ENCODE results near the gene UCHL5.
"Not testable (repeated sequence)": the region's sequence is repeated elsewhere in the genome, so short reads cannot be mapped to it uniquely, and the experiment has no call there.

The UCHL5 gene

DNA sequence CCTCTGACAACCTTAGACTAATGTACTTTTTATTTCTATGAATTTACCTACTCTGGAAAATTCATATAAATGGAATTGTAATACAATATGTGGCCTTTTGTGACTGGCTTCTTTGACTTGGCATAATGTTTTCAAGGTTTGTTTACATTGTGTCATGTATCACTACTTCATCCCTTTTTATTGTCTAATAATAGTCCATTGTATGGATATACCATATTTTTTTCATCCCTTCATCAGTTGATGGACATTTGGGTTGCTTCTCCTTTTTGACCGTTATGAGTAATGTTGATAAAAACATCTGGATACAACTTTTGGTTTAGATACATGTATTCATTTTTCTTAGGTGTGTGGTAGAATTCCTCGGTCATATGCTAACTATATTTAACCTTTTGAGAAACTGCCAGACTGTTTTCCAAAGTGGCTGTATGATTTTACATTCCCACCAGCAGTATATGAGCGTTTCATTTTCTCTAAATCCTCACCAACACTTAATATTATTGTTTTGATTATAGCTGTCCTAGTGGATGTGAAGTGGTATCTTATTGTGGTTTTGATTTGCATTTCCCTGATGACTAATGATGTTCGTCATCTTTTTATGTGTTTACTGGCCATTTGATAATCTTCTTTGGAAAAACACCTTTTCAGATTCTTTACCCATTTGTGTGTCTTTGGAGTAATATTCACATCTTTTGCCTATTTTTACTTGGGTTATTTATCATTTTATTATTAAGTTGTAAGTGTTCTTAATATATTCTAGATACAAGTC, 3.7 kb upstream of the UCHL5 start:
- DNase-seq = no peak

DNA sequence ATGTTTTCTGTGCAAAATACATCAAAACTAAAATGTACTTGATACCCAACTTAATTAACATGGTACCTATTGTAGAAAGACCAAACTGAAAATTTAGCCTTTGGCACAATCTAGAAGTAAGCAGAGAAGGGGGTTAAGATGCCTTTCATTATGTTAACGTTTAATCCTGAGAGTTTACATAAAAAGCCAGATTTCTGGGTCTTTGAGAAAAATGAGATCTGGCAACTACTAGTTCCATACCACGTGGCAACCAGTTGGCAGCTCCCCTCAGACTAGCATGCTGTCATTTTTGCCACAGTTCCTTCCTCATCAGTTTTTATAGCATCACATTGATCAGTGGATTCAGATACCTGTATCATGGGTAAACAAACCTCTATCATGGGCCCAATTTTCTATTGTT, 1.8 kb upstream of the UCHL5 start:
- no peak for DNase-seq

DNA sequence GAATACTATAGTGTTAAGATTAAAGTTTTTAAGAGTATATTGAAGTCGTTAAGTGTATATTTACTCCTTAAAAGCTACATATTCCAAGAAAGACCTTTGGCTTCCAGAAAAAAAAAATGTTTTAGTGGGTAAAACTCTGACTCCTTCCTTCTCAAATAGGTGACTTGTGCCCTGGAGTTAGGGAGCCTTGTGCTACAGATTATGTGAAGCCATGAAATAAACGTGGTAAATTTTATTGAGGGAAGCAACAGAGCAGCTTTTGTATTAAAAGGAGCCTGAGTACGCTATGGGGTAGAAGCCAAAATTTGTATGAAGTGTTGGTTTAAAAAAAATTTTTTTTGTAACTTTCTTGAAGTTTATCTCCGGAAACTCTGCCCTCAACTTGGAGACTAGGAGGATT, 1.2 kb upstream of the UCHL5 start:
- DNase-seq = no peak

DNA sequence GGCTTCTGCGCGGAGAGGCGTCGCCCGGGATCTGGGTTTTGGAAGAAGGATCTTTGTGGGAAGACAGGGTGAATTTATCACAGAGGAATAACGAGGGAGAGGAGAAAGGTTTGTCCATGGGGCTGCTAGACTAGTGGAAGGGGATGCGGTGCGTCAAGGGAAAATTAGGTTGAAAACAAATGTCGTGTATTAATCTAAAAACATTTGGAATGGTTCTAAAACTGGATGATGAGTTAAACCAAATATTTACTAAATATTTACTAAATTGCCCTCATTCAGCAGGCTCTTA, 899 bp upstream of the UCHL5 start:
- DNase-seq = no peak

DNA sequence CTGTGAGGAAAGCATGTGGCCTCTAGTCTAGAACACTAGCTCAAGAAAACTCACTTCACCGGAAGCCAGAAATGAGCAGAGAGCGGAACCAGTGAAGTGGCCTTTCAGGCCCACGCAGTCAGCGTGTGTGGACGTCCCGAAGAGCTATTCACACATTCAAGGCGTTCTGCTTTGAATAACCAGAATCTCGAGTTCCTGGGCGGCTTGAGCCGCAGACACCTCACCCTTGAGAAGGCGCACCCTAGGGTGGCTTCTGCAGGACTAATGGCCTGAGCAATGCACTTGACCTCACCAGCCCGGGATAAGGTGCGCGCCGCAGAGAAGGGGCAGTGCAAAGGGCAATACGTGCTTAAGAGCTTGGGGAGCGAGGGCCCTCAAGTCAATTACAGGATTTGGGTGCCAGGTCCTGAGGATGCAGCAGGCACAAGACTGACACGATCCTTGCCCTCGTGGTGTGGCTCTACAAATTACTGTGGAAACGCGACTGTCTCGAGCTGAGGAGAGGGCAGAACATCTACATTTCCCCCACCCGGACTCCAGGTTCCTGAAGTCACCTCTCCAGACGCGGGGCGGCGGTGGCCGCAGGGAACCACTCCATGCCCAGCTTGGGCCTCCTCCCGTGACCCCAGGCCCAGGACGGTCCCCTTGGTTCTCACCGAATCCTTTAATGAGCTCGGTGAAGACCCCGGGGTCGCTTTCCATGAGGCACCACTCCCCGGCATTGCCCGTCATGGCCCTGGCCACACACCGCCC, 455 bp downstream of the UCHL5 start:
- DNase-seq = peak; percentile 55

DNA sequence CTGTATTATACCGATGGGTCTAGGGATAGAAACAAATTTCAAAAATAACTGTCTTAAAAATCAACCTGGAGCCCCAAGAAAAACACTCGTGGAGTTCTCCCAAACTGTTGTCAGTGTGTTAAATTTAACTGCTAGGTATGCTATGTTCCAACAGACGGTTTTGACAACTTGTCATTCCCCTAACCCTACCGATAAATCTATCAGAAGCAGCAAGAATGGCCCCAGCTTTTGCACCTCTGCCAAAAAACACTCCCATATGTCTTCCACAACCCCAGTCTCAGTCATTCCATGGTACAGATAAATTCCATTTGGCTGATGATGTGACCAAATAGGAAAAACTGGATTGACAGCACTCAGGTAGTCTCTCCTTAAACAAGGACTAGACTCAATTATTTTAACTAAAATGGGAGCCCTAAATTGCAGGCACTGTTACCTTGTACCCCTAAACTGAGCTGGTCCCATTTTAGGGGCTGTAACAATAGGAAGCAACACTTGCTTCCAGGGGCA, 4.9 kb downstream of the UCHL5 start:
- DNase-seq = no peak

GRCh38 chr1:193048913-193049312, 10.2 kb downstream of the UCHL5 start:
- not testable (repeated sequence) for DNase-seq

GRCh38 chr1:193042766-193043691, 16.1 kb downstream of the UCHL5 start:
- no peak for DNase-seq

GRCh38 chr1:193040011-193040410, 19.1 kb downstream of the UCHL5 start:
- DNase-seq = no peak

DNA sequence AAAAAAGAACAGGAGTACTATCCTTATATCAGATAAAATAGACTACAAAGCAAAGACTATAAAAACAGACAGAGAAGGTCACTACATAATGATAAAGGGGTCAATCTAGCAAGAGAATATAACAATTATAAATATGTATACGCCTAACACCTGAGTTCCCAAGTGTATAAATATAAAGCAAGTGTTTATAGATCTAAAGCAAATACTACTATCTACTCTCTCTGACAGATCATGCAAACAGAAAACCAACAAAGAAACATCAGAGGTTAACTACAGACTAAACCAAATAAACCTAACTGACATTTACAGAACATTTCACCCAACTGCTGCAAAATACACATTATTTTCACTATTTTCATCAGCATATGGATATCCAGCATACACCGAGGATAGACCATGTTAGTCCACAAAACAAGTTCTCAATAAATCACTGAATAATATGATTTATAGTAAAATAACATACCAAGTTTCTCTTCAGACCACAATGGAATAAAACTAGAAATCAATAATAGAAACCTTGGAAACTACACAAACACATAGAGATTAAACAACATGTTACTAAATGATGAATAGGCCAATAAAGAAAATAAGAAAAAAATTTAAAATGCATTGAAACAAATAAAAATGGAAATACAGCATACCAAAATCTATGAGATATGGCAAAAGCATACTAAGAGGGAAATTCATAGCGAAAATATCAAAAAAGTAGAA, 22.7 kb downstream of the UCHL5 start:
- DNase-seq = no peak

DNA sequence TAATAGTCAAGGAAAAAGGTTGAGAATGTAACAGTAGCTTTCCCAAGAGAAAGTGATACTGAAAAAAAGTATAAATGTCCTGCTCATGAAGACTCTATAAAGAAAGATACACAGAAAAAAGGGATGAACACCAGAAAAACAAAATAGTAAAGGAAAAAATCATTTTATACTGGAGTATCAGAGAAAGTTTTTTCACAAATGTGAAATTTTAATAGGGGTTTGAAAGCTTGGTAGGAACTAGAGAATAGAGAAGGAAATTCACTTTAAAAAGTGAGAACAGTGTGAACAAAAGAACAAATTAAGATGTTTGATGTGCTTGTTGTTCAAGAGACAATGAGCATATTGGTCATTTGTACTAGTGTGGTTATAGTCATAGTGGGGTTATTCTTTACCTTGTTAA, 25.6 kb downstream of the UCHL5 start:
- no peak for DNase-seq

DNA sequence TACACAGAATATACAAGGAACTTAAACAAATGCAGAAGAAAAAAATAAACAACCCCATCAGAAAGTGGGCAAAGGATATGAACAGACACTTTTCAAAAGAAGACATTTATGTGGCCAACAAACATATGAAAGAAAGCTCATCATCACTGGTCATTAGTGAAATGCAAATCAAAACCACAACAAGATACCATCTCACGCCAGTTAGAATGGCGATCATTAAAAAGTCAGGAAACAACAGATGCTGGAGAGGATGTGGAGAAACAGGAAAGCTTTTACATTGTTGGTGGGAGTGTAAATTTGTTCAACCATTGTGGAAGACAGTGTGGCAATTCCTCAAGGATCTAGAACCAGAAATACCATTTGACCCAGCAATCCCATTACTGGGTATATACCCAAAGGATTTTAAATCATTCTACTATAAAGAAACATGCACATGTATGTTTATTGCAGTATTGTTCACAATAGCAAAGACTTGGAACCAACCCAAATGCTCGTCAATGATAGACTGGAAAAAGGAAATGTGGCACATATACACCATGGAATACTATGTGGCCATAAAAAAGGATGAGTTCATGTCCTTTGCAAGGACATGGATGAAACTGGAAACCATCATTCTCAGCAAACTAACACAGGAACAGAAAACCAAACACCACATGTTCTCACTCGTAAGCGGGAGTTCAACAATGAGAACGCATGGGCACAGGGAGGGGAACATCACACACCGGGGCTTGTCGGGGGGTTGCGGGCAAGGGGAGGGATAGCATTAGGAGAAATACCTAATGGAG, 26.3 kb downstream of the UCHL5 start:
- DNase-seq = not testable (repeated sequence)

DNA sequence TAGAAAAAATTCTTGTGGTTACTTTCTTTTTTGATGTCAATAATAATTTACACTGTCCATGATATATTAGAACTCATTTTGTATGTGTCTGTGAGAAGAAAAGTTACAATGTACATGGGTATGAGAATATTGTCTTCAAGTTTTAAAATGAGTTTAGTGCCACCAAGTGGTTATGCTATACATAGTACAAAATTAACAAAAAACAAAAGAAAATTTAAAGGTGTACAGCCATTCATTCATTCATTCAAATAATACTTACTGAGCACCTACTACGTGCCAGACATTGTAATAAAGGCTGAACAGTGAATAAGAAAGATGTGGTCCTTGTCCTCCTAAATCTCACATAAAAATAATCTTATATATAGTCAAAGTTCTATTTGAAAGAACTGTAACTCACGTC, 27.7 kb downstream of the UCHL5 start:
- DNase-seq = no peak

- no peak for DNase-seq
Observed at GRCh38 chr1:193030280-193030679, 28.9 kb downstream of the UCHL5 start.

DNA sequence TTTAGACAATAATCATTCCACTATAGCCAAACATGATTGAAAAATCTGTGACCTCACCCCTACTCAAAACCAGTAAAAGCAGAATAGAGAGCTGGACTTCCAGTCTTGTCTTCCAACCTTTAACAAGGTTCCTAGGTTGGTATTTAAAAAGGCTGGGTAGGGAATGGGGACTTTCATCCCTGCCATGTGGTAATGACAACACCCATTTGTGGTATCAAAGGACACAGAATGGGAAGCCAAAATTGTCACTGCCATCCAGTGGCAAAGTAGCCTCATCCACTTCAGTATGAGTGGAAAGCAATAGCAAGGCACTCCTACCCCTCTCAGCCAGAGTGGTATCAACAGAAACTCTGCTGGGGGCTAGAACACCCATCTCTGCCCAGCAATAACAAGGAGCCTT, 33.9 kb downstream of the UCHL5 start:
- no peak for DNase-seq

DNA sequence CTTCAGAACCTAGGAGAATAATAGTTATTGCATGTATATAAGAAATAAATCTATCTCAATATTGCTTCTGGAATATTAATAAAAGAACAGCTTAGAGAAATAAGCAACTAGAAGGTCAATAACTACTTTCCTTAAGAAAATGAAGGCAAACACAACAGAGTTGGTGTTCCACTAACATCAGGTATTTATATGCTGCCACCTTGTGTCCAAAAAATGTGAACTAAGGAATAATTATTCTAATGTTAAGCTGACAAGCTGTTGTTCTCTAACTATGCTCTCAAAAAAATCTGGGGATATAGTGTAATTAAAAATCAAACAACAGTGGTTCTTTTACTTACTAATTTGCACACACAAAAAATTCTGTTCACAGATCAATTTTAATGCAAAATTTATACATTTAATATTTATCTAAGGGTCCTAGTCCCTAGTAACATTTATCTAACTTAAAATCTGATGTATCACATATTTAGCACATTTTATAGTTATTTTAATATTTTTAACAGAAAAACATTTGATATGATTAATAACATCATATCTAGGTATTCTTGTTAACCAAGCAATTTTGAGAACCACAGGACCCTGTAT, 39.6 kb downstream of the UCHL5 start:
- DNase-seq = no peak

DNA sequence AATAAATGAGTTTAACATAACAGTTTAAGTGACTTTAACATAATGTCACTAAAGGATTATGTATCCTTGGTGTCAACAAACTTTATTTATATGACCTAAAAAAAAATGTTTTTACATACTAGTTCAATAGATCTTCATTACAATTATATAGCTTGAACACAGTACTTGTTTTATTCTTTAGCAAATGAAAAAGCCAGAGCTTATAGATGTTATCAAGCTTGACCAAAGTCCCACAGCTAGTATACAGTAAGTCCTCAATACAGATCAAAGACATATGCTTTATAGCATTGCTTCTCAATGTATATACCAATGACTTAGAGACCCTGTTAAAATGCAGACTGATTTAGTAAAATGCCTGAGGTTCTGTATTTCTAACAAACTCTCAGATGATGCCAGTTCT, 42.4 kb downstream of the UCHL5 start:
- DNase-seq = no peak

DNA sequence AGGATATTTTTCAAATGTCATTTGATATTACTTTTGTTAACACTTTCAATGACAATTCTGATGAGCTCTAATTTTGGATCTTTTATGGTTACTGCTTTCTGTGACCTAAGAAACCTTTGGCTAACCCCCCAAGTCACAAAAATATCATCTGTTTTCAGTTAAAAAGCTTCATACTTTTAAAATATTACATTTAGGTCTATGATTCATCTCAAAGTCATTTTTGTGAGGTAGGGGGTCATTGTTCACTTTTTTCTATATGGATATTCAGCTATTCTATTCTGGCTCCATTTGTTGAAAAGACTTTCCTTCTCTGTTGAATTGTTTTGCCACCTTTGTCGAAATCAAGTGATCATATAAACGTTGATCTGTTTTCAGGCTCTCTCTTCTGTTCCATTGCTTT, 44.8 kb downstream of the UCHL5 start:
- no peak for DNase-seq

GRCh38 chr1:193013707-193014106, 45.5 kb downstream of the UCHL5 start:
- DNase-seq = no peak

DNA sequence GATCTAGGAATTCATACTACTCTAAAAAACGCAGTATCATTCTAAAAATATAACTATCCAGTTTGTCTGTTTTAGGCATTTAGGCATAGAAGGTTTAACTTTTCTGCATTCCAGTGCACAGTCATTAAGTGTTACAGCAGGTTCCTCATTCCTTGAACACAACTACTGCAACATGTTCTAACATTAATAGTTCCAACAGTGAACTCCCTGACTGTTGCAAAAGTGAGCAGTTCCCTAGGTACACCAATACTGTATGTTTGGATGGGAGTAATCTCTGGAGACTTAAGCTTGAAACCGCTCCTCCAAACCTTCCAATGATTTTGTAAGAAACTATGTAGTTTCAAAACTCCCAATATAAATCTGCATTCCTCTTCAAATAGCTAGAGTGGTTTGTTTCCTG, 46.2 kb downstream of the UCHL5 start:
- DNase-seq = no peak

DNA sequence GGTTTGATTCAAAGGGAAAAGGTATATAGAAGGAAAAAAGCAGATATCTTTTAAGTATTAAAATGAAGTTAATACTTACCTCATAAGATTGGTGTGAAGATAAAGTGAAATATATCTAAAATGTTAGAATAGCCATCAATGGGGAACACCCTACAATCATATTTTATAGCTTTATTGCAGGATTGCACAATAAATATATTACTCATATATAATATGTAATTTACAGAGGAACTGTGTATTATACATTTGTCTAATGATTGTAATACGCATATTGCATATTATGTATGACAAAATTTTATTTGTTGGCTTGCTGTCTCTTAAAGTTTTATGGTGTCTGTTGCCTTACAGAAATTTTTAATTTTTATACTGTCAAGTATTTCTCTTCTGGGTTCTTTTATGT, 47.8 kb downstream of the UCHL5 start:
- DNase-seq = no peak

GRCh38 chr1:193009501-193009900, 49.7 kb downstream of the UCHL5 start:
- no peak for DNase-seq

Measured in activated CD8-positive, alpha-beta memory T cell treated with anti-CD3 and anti-CD28 coated beads, Interleukin-2, amount 50 U/mL, for 4 hours (primary cell).